AG10803 (cell line): ENCODE measurements around the gene RASGEF1C.
A peak's percentile ranks its signal among the peaks of the same experiment; 100 is the strongest.

Source experiments
- DNase-seq: peaks from one replicate; pipeline ENCODE4 v3.0.0; 2010; ENCODE audit warnings: low read depth
- H3K4me3 ChIP-seq: 2 replicates; pipeline ENCODE4 v1.5.1; 2011; ENCODE audit warnings: mild to moderate bottlenecking, low read length, control low read depth
- TF ChIP-seq, protein P1 (sequence below): conservative IDR thresholded peaks from 2 replicates; pipeline ENCODE4 v1.5.1; 2011; ENCODE audit warnings: mild to moderate bottlenecking, low read length, control low read depth, inconsistent platforms

Gene RASGEF1C

DNA sequence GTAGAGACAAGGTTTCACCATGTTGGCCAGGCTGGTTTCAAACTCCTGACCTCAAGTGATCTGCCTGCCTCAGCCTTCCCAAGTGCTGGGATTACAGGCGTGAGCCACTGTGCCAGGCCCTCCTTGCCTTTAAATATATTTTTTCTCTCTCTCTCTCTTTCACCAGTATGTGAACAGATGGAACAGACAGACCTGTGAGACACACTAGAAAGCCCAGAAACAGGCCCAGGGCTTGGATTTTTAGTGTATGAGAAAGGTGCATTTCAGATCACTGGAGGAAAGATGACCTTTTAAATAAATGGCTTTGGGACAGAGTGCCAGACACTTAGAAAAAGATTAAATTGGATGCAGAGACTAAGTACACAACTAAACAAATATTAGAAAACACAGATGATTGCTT, 3.1 kb downstream of the RASGEF1C start:
- no peak overlapping the region for H3K4me3 ChIP-seq
- DNase-seq, result no peak
- TF ChIP-seq, protein P1, sequence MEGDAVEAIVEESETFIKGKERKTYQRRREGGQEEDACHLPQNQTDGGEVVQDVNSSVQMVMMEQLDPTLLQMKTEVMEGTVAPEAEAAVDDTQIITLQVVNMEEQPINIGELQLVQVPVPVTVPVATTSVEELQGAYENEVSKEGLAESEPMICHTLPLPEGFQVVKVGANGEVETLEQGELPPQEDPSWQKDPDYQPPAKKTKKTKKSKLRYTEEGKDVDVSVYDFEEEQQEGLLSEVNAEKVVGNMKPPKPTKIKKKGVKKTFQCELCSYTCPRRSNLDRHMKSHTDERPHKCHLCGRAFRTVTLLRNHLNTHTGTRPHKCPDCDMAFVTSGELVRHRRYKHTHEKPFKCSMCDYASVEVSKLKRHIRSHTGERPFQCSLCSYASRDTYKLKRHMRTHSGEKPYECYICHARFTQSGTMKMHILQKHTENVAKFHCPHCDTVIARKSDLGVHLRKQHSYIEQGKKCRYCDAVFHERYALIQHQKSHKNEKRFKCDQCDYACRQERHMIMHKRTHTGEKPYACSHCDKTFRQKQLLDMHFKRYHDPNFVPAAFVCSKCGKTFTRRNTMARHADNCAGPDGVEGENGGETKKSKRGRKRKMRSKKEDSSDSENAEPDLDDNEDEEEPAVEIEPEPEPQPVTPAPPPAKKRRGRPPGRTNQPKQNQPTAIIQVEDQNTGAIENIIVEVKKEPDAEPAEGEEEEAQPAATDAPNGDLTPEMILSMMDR, result no peak

GRCh38 chr5:180204276-180204819, 4.7 kb downstream of the RASGEF1C start:
- H3K4me3 ChIP-seq, result no peak overlapping the region
- TF ChIP-seq, protein P1, result no peak
- no peak for DNase-seq

GRCh38 chr5:180202939-180203573, 6.0 kb downstream of the RASGEF1C start:
- no peak overlapping the region for H3K4me3 ChIP-seq
- no peak for DNase-seq
- TF ChIP-seq, protein P1, result no peak

DNA sequence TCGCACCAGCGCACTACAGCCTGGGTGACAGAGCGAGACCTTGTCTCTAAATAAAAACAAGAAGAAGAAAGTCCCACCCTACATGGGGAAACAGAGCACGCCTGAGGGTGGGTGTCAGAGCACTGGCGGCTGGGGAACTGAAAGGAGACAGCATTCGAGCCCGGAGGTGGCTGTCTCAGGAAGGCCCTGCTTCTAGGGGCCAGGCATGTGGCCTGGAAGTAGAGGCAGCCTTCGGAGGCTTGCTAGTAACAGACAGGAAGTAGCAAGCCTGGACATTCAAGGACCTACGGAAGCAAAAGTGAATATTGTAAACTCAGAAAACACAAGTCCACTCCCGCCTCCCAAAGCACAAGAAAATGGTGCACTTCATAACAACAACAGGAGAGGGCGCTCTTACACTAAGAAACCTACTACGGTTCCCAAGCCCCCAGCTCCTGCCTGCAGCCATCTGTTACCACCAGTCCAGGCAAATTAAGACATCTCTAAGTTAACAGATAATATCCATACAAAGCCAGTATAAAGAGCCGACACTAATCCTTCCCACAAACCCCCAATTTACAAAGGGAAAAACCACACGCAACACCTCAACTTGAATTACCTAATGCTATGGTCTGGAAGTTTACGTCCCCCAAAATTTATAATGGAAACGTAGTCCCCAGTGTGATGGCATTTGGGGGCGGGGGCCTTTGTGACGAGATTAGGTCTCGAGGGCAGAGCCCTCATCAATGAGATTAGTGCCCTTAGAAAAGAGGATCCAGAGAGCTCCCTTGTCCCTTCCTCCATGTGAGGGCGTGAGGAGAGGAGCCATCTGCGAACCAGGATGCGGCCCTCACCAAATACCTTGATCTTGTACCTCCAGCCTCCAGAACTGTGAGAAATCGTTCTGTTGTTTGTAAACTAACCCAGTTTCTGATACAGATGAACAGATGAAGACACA, 7.7 kb downstream of the RASGEF1C start:
- no peak for DNase-seq
- TF ChIP-seq, protein P1, result 0 out of 2 replicates have a peak, but pooled peaks have one; percentile 15
- H3K4me3 ChIP-seq, result no peak overlapping the region

GRCh38 chr5:180199390-180199789, 9.6 kb downstream of the RASGEF1C start:
- TF ChIP-seq, protein P1, result no peak
- no peak overlapping the region for H3K4me3 ChIP-seq
- no peak for DNase-seq

- DNase-seq, result no peak
- no peak overlapping the region for H3K4me3 ChIP-seq
- TF ChIP-seq, protein P1, result no peak
Measured at GRCh38 chr5:180198208-180198607, 10.8 kb downstream of the RASGEF1C start.
